ENCODE measurements around the gene NQO2. TPM values are rescaled to one million over a fixed set of nuclear protein-coding genes. Genes with fewer than 3 reads are reported as not detected.

NQO2 gene
- total and polyA plus RNA-seq, 2 donors (not counting 1 experiment from before 2014, with no cell fraction given) = 6.2 to 21.5 TPM

GRCh38 chr6:2978923-2979322, 20.8 kb upstream of the NQO2 start:
- no peak for ATAC-seq (ENCODE audit: low read depth)
- Histone ChIP-seq H2AFZ (ENCODE audit: insufficient read depth, low read depth, low read length, poor library complexity, severe bottlenecking) (no peak overlapping the region), H3K79me2 (ENCODE audit: control insufficient read depth, insufficient read depth, low read length) (no peaks in the 10 kb centered on the region), H3K4me3 (ENCODE audit: control extremely low read depth in 1 of 5, extremely low read depth in 1 of 5, insufficient read depth in 1 of 5, low read depth in 2 of 5, low read length in 4 of 5) (no peak overlapping the region), H3K27ac (ENCODE audit: low read length in 2 of 2) (no peak overlapping the region), H3K9ac (ENCODE audit: low read length) (no peak overlapping the region), H3K9me3 (ENCODE audit: control extremely low read depth in 1 of 3, control insufficient read depth in 2 of 3, insufficient read depth in 1 of 3, low read length in 2 of 3) (no peaks in the 10 kb centered on the region), H4K20me1 (ENCODE audit: control insufficient read depth, insufficient read depth, low read length, poor library complexity, severe bottlenecking) (no peaks in the 10 kb centered on the region), H3K4me2 (replicated peaks; ENCODE audit: low read depth, low read length, poor library complexity, severe bottlenecking) (no peak overlapping the region), H3K27me3 (replicated peaks in 1 of 4; ENCODE audit: control extremely low read depth in 1 of 4, control insufficient read depth in 3 of 4, insufficient read depth in 4 of 4, low read length in 3 of 4) (peaks cover 0 to 20% (median 3%) of the 10 kb centered on the region in 4 experiments), H3K36me3 (replicated peaks in 1 of 2; ENCODE audit: control extremely low read depth in 1 of 2, control insufficient read depth in 1 of 2, extremely low read depth in 1 of 2, insufficient read depth in 2 of 2, low read length in 1 of 2) (no peaks in the 10 kb centered on the region), H3K4me1 (ENCODE audit: control insufficient read depth in 2 of 2, insufficient read depth in 2 of 2, low read length in 2 of 2) (no peaks in the 10 kb centered on the region)
- no peak overlapping the region for H3K4me3 Mint-ChIP-seq
- no peaks in the 10 kb centered on the region for H3K9me3 Mint-ChIP-seq (ENCODE audit: insufficient read depth)
- H3K27ac Mint-ChIP-seq = no peak overlapping the region
- WGBS (ENCODE audit: insufficient coverage) = 96% methylated on average over 4 of the region's 4 CpGs
- DNase-seq = no peak
- ChIA-PET CTCF (interaction anchor here (1.1 to 1.8 kb wide), 3 partner anchors 10 to 47 kb away, joined by 3 to 5 read pairs (median 4); no protein-coding TSS in a partner anchor), POLR2A (no interaction called here)
- no peak for TF ChIP-seq CTCF (IDR thresholded peaks at IDR 0.05)
- no peak for TF ChIP-seq EZH2 (IDR thresholded peaks at IDR 0.05; ENCODE audit: borderline replicate concordance, insufficient read depth, low read depth, low read length, poor library complexity, severe bottlenecking)
- no peaks in the 10 kb centered on the region for H3K4me1 Mint-ChIP-seq
- intact Hi-C loops (cut with micrococcal nuclease) = no loop called here
- H3K27me3 Mint-ChIP-seq = peaks cover 33% of the 10 kb centered on the region

- no peak overlapping the region for H2AFZ ChIP-seq (ENCODE audit: insufficient read depth, low read depth, low read length, poor library complexity, severe bottlenecking)
- no peak overlapping the region for H3K27ac ChIP-seq (ENCODE audit: low read length in 2 of 2)
- no peak for TF ChIP-seq CTCF (IDR thresholded peaks at IDR 0.05)
- TF ChIP-seq EZH2 (IDR thresholded peaks at IDR 0.05; ENCODE audit: borderline replicate concordance, insufficient read depth, low read depth, low read length, poor library complexity, severe bottlenecking) = no peak
- ATAC-seq (ENCODE audit: low read depth) (no peak), DNase-seq (no peak)
- H3K4me2 ChIP-seq (replicated peaks; ENCODE audit: low read depth, low read length, poor library complexity, severe bottlenecking) = no peak overlapping the region
- no peak overlapping the region for H3K27ac Mint-ChIP-seq
- H3K27me3 ChIP-seq (replicated peaks in 1 of 4; ENCODE audit: control extremely low read depth in 1 of 4, control insufficient read depth in 3 of 4, insufficient read depth in 4 of 4, low read length in 3 of 4) = peaks cover 0 to 20% (median 3%) of the 10 kb centered on the region in 4 experiments
- H3K79me2 ChIP-seq (ENCODE audit: control insufficient read depth, insufficient read depth, low read length) = no peaks in the 10 kb centered on the region
- H3K9ac ChIP-seq (ENCODE audit: low read length) = no peak overlapping the region
- ChIA-PET CTCF (interaction anchor here (1.0 to 1.8 kb wide), 4 partner anchors 9 to 68 kb away, joined by 3 to 5 read pairs (median 4); no protein-coding TSS in a partner anchor), POLR2A (no interaction called here)
- no peaks in the 10 kb centered on the region for H3K4me1 Mint-ChIP-seq
- no peaks in the 10 kb centered on the region for H3K9me3 ChIP-seq (ENCODE audit: control extremely low read depth in 1 of 3, control insufficient read depth in 2 of 3, insufficient read depth in 1 of 3, low read length in 2 of 3)
- WGBS (ENCODE audit: insufficient coverage) = no CpG with 5 or more reads among the region's 2 CpGs
- no peaks in the 10 kb centered on the region for H4K20me1 ChIP-seq (ENCODE audit: control insufficient read depth, insufficient read depth, low read length, poor library complexity, severe bottlenecking)
- no peaks in the 10 kb centered on the region for H3K36me3 ChIP-seq (replicated peaks in 1 of 2; ENCODE audit: control extremely low read depth in 1 of 2, control insufficient read depth in 1 of 2, extremely low read depth in 1 of 2, insufficient read depth in 2 of 2, low read length in 1 of 2)
- H3K4me3 ChIP-seq (ENCODE audit: control extremely low read depth in 1 of 5, extremely low read depth in 1 of 5, insufficient read depth in 1 of 5, low read depth in 2 of 5, low read length in 4 of 5) = no peak overlapping the region
- no peaks in the 10 kb centered on the region for H3K4me1 ChIP-seq (ENCODE audit: control insufficient read depth in 2 of 2, insufficient read depth in 2 of 2, low read length in 2 of 2)
- intact Hi-C loops (cut with micrococcal nuclease) = no loop called here
- H3K27me3 Mint-ChIP-seq = peaks cover 33% of the 10 kb centered on the region
- H3K4me3 Mint-ChIP-seq = no peak overlapping the region
- no peaks in the 10 kb centered on the region for H3K9me3 Mint-ChIP-seq (ENCODE audit: insufficient read depth)
Measured at GRCh38 chr6:2979819-2980464, 19.8 kb upstream of the NQO2 start.
